Transverse colon (tissue), 4 donors: Measurements from ENCODE around the gene NFAT5.

ENCODE experiments used
- CTCF ChIP-seq, 5 experiments: fragments of 200-600 bp in 3 of 5; fragments of 450-650 bp in 2 of 5; sonication (generic) in 3 of 5; IDR thresholded peaks; 1 replicate in 2 of 5; 2 replicates in 3 of 5; pipeline ENCODE4 v1.5.1; 2016 to 2017; ENCODE audit warnings: antibody characterized with exemption in 5 of 5, inconsistent platforms in 3 of 5, mild to moderate bottlenecking in 2 of 5, moderate library complexity in 1 of 5
- EP300 ChIP-seq: sonication (generic); formaldehyde crosslinking; IDR thresholded peaks from one replicate; pipeline ENCODE4 v1.6.1; 2017; ENCODE audit warnings: antibody characterized with exemption, low read depth
- POLR2A ChIP-seq: fragments of 450-650 bp; IDR thresholded peaks from one replicate; pipeline ENCODE4 v1.6.1; 2016; ENCODE audit warnings: antibody characterized with exemption, mild to moderate bottlenecking, moderate library complexity
- POLR2AphosphoS5 ChIP-seq, 3 donors: sonication (generic); formaldehyde crosslinking; IDR thresholded peaks; one replicate each; pipeline ENCODE4 v1.6.1; 2016; ENCODE audit warnings: antibody characterized with exemption in 3 of 3

GRCh38 chr16:69717066-69717465, 151.3 kb downstream of the NFAT5 start:
- TF ChIP-seq CTCF (IDR thresholded peaks at IDR 0.05) (no peak), POLR2A (no peak), POLR2AphosphoS5 (IDR thresholded peaks at IDR 0.05) (no peak), EP300 (no peak)
